Dedifferentiated amniotic fluid mesenchymal stem cell (primary cell): ENCODE measurements around the gene SBF2.
"Not testable (repeated sequence)": the region's sequence is repeated elsewhere in the genome, so short reads cannot be mapped to it uniquely, and the experiment has no call there.

ENCODE experiments used
- DNase-seq: peaks from one replicate; pipeline ENCODE4 v3.0.0-alpha.2; 2016; ENCODE audit errors: extremely low spot score

Gene SBF2

DNA sequence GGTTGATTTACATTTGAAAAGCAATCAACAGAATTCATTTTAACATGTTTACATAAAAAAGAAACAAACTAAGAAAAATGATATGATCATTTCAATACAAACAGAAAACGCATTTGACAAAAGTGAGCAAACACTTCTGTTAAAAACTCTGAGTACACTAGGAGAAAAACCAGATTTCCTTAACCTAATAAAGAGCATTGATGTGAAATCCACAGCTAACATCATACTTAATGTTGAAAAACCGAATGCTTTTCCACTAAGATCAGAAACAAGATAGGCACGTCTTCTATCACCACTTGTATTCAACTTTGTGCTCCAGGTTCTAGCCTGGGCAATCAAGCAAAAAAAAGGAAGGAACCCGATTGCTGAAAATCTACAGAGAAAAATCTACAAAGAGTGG is 227.6 kb downstream of the SBF2 start:
- DNase-seq: no peak

- no peak for DNase-seq
Observed at GRCh38 chr11:10064828-10065227, 229.2 kb downstream of the SBF2 start.

DNA sequence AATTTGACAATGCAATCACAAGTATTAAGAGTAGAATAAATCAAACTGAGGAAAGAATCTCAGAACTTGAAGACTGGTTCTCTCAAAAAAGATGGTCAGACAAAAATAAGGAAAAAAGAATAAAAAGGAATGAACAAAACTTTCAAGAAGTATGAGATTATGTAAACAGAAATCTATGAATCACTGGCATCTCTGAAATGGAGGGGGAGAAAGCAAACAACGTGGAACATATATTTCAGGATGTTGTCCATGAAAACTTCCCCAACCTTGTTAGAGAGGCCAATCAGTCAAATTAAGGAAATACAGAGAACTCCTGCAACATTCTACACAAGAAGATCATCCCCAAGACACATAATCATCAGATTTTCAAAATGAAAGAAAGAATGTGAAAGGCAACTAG is 235.7 kb downstream of the SBF2 start:
- DNase-seq: no peak

GRCh38 chr11:10051868-10052586 is 242.0 kb downstream of the SBF2 start:
- no peak for DNase-seq

- no peak for DNase-seq
Observed at GRCh38 chr11:10050561-10050960, 243.5 kb downstream of the SBF2 start.

DNA sequence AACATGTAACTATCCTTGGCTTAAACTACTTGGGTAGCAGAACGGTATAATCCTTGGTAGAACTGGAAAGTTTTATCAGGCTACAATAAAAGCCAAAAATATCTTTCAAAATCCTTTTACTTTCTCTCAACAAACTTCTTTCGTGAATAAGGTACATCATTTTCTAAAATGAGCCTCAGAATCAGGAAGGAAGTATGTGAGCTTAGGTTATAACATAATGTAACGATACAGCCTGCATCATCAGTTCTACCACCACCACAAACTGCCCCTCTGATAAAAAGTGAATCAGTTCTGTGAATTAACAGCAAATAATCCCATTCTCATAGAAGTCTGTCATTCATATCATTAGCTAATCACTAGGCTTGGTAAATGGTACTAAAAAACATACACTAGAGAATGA is 244.3 kb downstream of the SBF2 start:
- DNase-seq: no peak

DNA sequence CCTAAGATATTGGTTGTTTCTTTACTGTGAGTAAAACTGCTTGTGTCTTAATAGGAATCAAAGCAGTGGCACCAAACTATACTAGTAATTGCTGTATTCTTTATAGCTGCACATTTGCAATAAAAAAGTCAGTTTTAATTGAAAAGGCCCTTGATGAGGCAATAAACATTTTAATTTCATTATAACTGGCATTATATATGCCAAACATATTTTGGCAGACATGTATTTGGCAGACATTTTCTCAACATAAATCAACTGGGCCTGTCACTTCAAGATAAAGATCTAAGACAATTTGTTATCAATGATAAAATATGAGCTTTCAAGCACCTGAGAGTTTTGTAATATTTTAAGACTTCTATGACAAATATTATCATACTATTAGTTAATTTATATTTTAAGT is 245.7 kb downstream of the SBF2 start:
- no peak for DNase-seq

- DNase-seq: no peak
Observed at GRCh38 chr11:10044618-10045017, 249.4 kb downstream of the SBF2 start.

DNA sequence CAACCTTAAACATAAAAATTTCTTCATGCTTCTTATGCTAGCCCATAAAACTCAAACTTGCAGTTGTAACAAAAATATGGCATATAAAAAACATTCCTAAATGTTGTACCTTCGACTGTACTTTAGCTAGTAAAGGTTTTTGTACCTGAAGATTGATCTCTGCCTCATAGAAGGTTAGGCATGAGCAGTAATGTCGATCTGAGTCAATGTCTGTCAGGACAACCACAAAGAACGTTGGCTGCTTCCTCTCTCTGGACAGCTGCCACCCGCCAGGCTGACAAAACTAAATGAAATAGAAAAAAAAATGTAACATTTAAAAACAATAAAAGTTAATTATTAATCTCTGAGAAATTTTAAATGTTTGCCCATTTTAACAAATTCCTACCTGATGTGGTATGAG is 251.3 kb downstream of the SBF2 start:
- no peak for DNase-seq

GRCh38 chr11:10041748-10042446 is 252.1 kb downstream of the SBF2 start:
- no peak for DNase-seq

- DNase-seq: no peak
Observed at GRCh38 chr11:10041332-10041731, 252.7 kb downstream of the SBF2 start.

- no peak for DNase-seq
Observed at GRCh38 chr11:10038521-10039302, 255.3 kb downstream of the SBF2 start.

DNA sequence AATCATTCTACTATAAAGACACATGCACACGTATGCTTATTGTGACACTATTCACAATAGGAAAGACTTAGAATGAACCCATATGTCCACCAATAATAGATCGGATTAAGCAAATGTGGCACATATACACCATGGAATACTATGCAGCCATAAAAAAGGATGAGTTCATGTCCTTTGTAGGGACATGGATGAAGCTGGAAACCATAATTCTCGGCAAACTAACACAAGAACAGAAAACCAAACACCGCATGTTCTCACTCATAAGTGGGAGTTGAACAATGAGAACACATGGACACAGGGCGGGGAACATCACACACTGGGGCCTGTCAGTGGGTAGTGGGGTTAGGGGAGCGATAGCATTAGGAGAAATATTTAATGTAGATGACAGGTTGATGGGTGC is 258.1 kb downstream of the SBF2 start:
- DNase-seq: not testable (repeated sequence)

- no peak for DNase-seq
Observed at GRCh38 chr11:10032935-10033334, 261.1 kb downstream of the SBF2 start.

DNA sequence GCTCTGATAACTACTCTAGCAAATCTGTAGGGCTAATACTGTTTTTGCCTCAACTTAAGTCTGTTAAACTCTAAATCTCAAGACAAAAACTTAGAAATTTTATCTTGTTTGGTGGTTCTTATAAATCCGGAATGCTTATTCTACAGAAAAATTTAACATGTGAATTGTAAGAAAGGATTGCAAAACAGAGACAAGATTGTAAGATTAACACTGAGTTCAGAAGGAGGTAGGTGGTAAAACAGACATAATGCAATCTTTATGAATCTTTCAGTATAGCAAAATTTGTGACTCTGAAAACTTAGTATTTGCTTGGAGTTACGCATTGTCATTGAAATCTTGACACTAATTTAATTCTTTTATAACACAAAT is 263.9 kb downstream of the SBF2 start:
- no peak for DNase-seq

DNA sequence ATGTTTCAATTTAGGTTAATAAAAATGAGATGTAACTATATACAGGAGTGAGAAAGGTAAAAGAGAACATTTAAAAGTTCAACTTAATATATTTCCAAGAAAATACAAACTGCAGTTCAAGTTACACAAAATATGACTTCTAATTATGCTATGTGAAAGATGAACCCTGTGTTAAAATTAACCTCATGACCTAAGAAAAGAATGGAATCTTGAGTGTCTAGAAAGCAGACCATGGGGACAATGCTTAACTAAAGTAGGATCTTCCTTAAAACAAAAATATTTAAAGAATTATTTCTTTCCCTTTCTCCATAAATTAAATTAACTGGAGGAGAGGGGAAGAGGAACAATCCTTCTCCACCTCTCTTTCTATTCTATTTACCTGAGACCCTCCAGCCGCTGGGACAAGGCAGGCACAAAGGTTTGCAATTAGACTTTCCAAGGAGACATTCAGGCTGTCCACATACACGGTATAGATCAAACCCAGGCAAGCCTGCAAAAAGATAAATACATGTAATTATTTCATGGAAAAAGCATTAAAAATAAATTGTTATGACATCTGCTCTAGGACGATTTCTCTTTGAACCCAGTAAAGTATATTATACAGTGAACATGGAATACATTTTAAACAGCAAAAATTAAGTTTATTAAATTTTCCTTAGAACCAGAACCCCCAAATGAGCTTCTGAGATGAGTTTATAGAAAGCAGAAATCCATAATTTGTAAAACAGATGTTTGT is 264.5 kb downstream of the SBF2 start:
- no peak for DNase-seq

DNA sequence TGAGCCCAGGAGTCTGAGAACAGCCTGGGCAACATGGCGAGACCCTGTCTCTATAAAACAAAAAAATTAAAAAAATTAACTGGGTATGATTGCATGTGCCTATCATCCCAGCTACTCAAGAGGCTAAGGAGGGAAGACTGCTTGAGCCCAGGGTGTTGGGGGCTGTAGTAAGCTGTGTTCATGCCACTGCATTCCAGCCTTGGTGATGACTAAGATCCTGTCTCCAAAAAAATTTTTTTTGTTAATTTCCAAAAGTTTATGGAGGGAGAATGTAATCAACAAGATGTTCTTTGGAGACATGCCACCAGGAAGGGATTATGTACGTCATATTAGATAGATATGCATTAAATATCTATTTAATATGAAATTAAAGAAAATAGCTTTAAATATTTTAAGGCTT is 267.5 kb downstream of the SBF2 start:
- peak; percentile 68 for DNase-seq

DNA sequence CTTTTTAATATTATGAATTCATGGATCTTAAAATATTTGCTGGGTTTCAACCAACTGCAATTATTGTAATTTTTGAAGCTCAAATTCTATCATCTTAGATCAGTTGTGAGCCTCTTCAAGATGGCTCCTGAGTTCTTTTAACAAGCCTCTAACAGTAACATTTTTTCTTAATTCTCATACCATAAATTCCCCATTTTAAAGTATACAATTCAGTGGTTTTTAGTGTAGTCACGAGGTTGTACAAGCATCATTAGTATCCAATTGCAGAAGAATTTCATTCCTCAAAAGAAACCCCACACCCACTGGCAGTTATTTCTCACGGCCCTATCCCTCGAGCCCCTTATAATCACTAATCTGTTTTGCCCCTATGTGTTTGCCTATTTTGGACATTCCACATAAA is 270.8 kb downstream of the SBF2 start:
- DNase-seq: no peak

- DNase-seq: no peak
Observed at GRCh38 chr11:10022764-10023163, 271.3 kb downstream of the SBF2 start.

- no peak for DNase-seq
Observed at GRCh38 chr11:10021563-10021962, 272.5 kb downstream of the SBF2 start.

DNA sequence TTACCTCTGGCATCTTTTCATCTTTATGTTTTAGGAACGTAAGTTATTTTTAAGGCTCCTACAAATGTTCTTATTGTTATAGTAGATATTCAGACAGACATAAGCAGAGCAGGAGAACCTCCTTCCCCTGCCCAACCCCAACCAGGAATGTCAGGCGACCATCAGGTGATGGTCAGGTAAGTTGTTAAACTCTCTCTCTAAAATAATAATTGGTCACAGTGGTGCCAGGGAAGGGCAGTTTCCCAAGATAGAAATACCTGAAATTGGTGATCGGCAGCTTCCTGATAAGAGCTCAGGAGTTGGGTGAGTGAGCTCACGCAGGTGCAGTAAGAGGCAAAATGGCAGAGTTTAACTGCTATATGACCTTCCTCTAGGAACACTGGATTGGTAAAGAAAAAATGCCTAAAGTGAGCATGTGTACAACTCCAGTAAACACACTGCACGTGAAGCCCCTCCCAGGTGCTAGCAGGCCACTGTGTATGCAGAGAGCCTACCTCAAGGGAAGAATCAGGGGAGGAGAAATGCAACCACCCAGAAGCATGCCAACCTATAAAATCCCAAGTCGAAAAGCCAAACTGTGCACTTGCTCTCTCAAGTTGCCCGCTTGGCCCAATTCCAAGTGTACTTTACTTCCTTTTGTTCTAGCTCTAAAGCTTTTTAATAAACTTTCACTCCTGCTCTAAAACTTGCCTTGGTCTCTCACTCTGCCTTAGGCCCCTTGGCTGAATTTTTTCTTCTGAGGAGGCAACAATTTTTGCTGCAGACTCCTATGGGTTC is 273.9 kb downstream of the SBF2 start:
- DNase-seq: no peak
